A549 (cell line): Measurements from ENCODE around the gene ARHGEF38. TPM values are rescaled to one million over a fixed set of nuclear protein-coding genes. Genes with fewer than 3 reads are reported as not detected.

Experiments
- ATAC-seq, 2 experiments: fragments of 200-7000 bp in 1 of 2; fragments of >200 bp in 1 of 2; cut with Nextera tagmentation in 1 of 2; cut with Tn5 transposase in 1 of 2; 3 replicates each; pipeline versions ENCODE4 v1.8.0 to v1.9.1; 2018 to 2020; ENCODE audit warnings: mild to moderate bottlenecking in 1 of 2, moderate library complexity in 1 of 2
- CTCF ChIA-PET: fragments of 300-600 bp; sonication (Branson Sonifier 250); formaldehyde crosslinking; extraction: SDS; loops from one replicate; lab custom pipeline; 2021; ENCODE audit warnings: antibody characterized with exemption, inconsistent platforms; lab: Yijun Ruan, JAX
- POLR2A ChIA-PET: fragments of 350-600 bp; formaldehyde crosslinking; extraction: SDS; loops from one replicate; lab custom pipeline; 2021; ENCODE audit warnings: antibody characterized with exemption, inconsistent platforms; lab: Yijun Ruan, JAX
- DNase-seq, 2 experiments: peaks; one replicate each; pipeline versions ENCODE4 v3.0.0 to v3.0.0-alpha.2; 2011 to 2016; ENCODE audit warnings: low read depth in 1 of 2, low spot score in 1 of 2
- FAIRE-seq: peaks from 2 replicates; lab custom pipeline; 2011; peaks lifted over from hg19 to GRCh38; lab: Jason Lieb, UNC
- H3K27ac ChIP-seq, 2 experiments: fragments of >200 bp; sonication (Bioruptor Twin); formaldehyde crosslinking; 3 replicates each; pipeline ENCODE4 v1.5.1; 2016 to 2017
- H3K4me1 ChIP-seq: fragments of >200 bp; sonication (Bioruptor Twin); formaldehyde crosslinking; 3 replicates; pipeline ENCODE4 v1.6.1; 2016
- H3K4me2 ChIP-seq: fragments of >200 bp; sonication (Bioruptor Twin); formaldehyde crosslinking; 3 replicates; pipeline ENCODE4 v1.6.1; 2016
- H3K4me3 ChIP-seq: fragments of >200 bp; sonication (Bioruptor Twin); formaldehyde crosslinking; 3 replicates; pipeline ENCODE4 v1.5.1; 2016
- H3K9me3 ChIP-seq: fragments of >200 bp; sonication (Bioruptor Twin); formaldehyde crosslinking; 3 replicates; pipeline ENCODE4 v1.6.1; 2016
- BCL3 ChIP-seq: fragments of >200 bp; sonication (Bioruptor Twin); formaldehyde crosslinking; IDR thresholded peaks from 3 replicates; pipeline ENCODE4 v1.6.1; 2016
- CHD4 ChIP-seq: fragments of 200-600 bp; sonication (generic); IDR thresholded peaks from 2 replicates; pipeline ENCODE4 v1.6.1; 2016; ENCODE audit warnings: antibody characterized with exemption, mild to moderate bottlenecking, borderline replicate concordance
- CTCF ChIP-seq: fragments of >200 bp; sonication (Bioruptor Twin); formaldehyde crosslinking; IDR thresholded peaks from 3 replicates; pipeline ENCODE4 v1.5.1; 2016
- E2F6 ChIP-seq: IDR thresholded peaks from 2 replicates; pipeline ENCODE4 v1.6.1; 2012; ENCODE audit warnings: low read depth, borderline replicate concordance
- ELK1 ChIP-seq: fragments of 150-350 bp; IDR thresholded peaks from 2 replicates; pipeline ENCODE4 v1.6.1; 2014; ENCODE audit warnings: low read depth, mild to moderate bottlenecking, low read length
- EP300 ChIP-seq, 2 experiments: fragments of >200 bp; sonication (Bioruptor Twin); formaldehyde crosslinking; IDR thresholded peaks; 2 replicates in 1 of 2; 3 replicates in 1 of 2; pipeline ENCODE4 v1.6.1; 2016 to 2017
- ESRRA ChIP-seq: fragments of 150-350 bp; IDR thresholded peaks from 2 replicates; pipeline ENCODE4 v1.6.1; 2014; ENCODE audit warnings: mild to moderate bottlenecking, low read length, borderline replicate concordance
- FOSB ChIP-seq: fragments of 250-450 bp; sonication (Bioruptor Pico); IDR thresholded peaks from 2 replicates; pipeline ENCODE4 v1.5.0; 2020; ENCODE audit warnings: mild to moderate bottlenecking, moderate library complexity
- GATA3 ChIP-seq: IDR thresholded peaks from 2 replicates; pipeline ENCODE4 v1.6.1; 2012; ENCODE audit warnings: borderline replicate concordance
- HES2 ChIP-seq: fragments of >200 bp; sonication (Bioruptor Twin); formaldehyde crosslinking; IDR thresholded peaks from 2 replicates; pipeline ENCODE4 v1.6.1; 2016
- HMGXB4 ChIP-seq: fragments of 250-450 bp; sonication (Bioruptor Pico); IDR thresholded peaks from 2 replicates; pipeline ENCODE4 v1.5.0; 2021; ENCODE audit warnings: mild to moderate bottlenecking, moderate library complexity, borderline replicate concordance
- KDM1A ChIP-seq: fragments of 200-600 bp; sonication (generic); IDR thresholded peaks from 2 replicates; pipeline ENCODE4 v1.6.1; 2016; ENCODE audit warnings: low read depth, mild to moderate bottlenecking
- PBX3 ChIP-seq: IDR thresholded peaks from 2 replicates; pipeline ENCODE4 v1.6.1; 2012
- PHF8 ChIP-seq: fragments of 200-600 bp; sonication (generic); IDR thresholded peaks from 2 replicates; pipeline ENCODE4 v1.6.1; 2016; ENCODE audit warnings: low read depth, mild to moderate bottlenecking, antibody characterized with exemption, moderate library complexity, borderline replicate concordance
- RCOR1 ChIP-seq: fragments of 150-350 bp; IDR thresholded peaks from 2 replicates; pipeline ENCODE4 v1.6.1; 2014; ENCODE audit warnings: antibody characterized with exemption, low read length, low read depth
- REST ChIP-seq: fragments of 200-600 bp; sonication (generic); IDR thresholded peaks from 2 replicates; pipeline ENCODE4 v1.6.1; 2016; ENCODE audit warnings: antibody characterized with exemption, mild to moderate bottlenecking, moderate library complexity
- RFX5 ChIP-seq: fragments of 450-650 bp; IDR thresholded peaks from 2 replicates; pipeline ENCODE4 v1.7.1; 2014; ENCODE audit warnings: antibody characterized with exemption, mild to moderate bottlenecking, moderate library complexity
- SMC3 ChIP-seq: fragments of >200 bp; sonication (Bioruptor Twin); formaldehyde crosslinking; IDR thresholded peaks from 3 replicates; pipeline ENCODE4 v1.6.1; 2018; ENCODE audit warnings: inconsistent platforms
- TFCP2L1 ChIP-seq: fragments of 250-450 bp; sonication (Bioruptor Pico); IDR thresholded peaks from 2 replicates; pipeline ENCODE4 v1.5.0; 2021; ENCODE audit warnings: mild to moderate bottlenecking
- TP53 ChIP-seq: fragments of 250-450 bp; sonication (Bioruptor Pico); IDR thresholded peaks from 2 replicates; pipeline ENCODE4 v1.5.0; 2021; ENCODE audit warnings: mild to moderate bottlenecking, moderate library complexity
- ZFP36 ChIP-seq: fragments of 450-650 bp; IDR thresholded peaks from 2 replicates; pipeline ENCODE4 v1.6.1; 2014; ENCODE audit warnings: borderline replicate concordance; ENCODE audit not compliant: partially characterized antibody
- WGBS: methylation state at CpG from one replicate; pipeline ENCODE4 v1.1.6; 2017; ENCODE audit errors: missing lambda C conversion rate; 5-methylcytosine and 5-hydroxymethylcytosine counted together
- polyA plus RNA-seq, 4 experiments: library from polyadenylated mRNA; depleted of rRNA in 3 of 4; stranded (reverse); fragments of >200 nt; fragmentation: RNase III in 1 of 4; extraction: RNeasy Plus Mini Kit Qiagen cat#74134 plus additional on column Dnase treatment in 1 of 4; gene quantifications; 2 replicates in 3 of 4; 3 replicates in 1 of 4; pipeline ENCODE4 v1.2.3, GENCODE V29; 2011 to 2017

The ARHGEF38 gene
- polyA plus RNA-seq, 2 of the 4 experiments (the other 2 are of a cell fraction): 0.05 TPM; not detected in 1

- TF ChIP-seq HMGXB4 (CRISPR knock-in tag): no peak
- no peak for TF ChIP-seq FOSB (CRISPR knock-in tag)
- TF ChIP-seq TP53: no peak
- no peak for TF ChIP-seq EP300 (IDR thresholded peaks at IDR 0.05)
- TF ChIP-seq CTCF: no peak
- no peak for TF ChIP-seq RCOR1
- TF ChIP-seq KDM1A: no peak
- TF ChIP-seq GATA3: no peak
- TF ChIP-seq ZFP36: no peak
- TF ChIP-seq, all 56 proteins: peak for 0
These were observed 3.9 kb upstream of the ARHGEF38 start (continued) for GRCh38 chr4:105548483-105548882.

GRCh38 chr4:105550641-105551040 lies 1.8 kb upstream of the ARHGEF38 start:
- ATAC-seq: no peak
- peak overlapping the region; percentile 63; the same call in 2 of the 3 replicates for H3K4me2 ChIP-seq
- no peaks in the 10 kb centered on the region for H3K9me3 ChIP-seq
- 31% methylated on average over 3 of the region's 3 CpGs for WGBS
- no peak overlapping the region for H3K4me3 ChIP-seq
- POLR2A ChIA-PET: no interaction called here
- FAIRE-seq: no peak
- peak in 1 of 2 experiments; percentile 17 for DNase-seq
- CTCF ChIA-PET: no interaction called here
- no peak overlapping the region for H3K27ac ChIP-seq
- peaks cover 32% of the 10 kb centered on the region for H3K4me1 ChIP-seq
- TF ChIP-seq ELK1: no peak
- no peak for TF ChIP-seq PHF8
- TF ChIP-seq RFX5: no peak
- no peak for TF ChIP-seq E2F6

- DNase-seq (no peak), ATAC-seq (no peak), FAIRE-seq (no peak)
- Histone ChIP-seq H3K4me3 (no peak overlapping the region), H3K9me3 (no peaks in the 10 kb centered on the region), H3K27ac (no peak overlapping the region), H3K4me2 (no peak overlapping the region), H3K4me1 (peaks cover 21% of the 10 kb centered on the region)
- WGBS: 81% methylated on average over 4 of the region's 4 CpGs
- CTCF ChIA-PET: no interaction called here
- POLR2A ChIA-PET: no interaction called here
- TF ChIP-seq E2F6 (no peak), CHD4 (no peak), PBX3 (no peak), TP53 (no peak), TFCP2L1 (no peak), SMC3 (no peak), BCL3 (no peak), ESRRA (no peak), REST (no peak), HES2 (no peak)
These were observed 3.0 kb downstream of the ARHGEF38 start for GRCh38 chr4:105555409-105555808.
